NCI-H345 (cell line): ENCODE results near the gene CYP4X1.
"Not testable (repeated sequence)": the region's sequence is repeated elsewhere in the genome, so short reads cannot be mapped to it uniquely, and the experiment has no call there.

Source experiments
- DNase-seq: peaks from one replicate; lab custom pipeline; 2025; lab: John Stamatoyannopoulos, UW

The CYP4X1 gene

GRCh38 chr1:47023268-47024140 is at the start of gene CYP4X1:
Gene CYP4X1, plus strand, starts transcription at chr1:47023669. Its CDS starts 149 bp downstream, at chr1:47023818.
- peak; percentile 38 for DNase-seq

GRCh38 chr1:46983166-46983829 is 40.2 kb upstream of the CYP4X1 start:
- DNase-seq = peak; percentile 67

GRCh38 chr1:46983830-46984586 is 39.5 kb upstream of the CYP4X1 start:
- DNase-seq = peak; percentile 80

GRCh38 chr1:46990541-46990940 is 32.9 kb upstream of the CYP4X1 start:
- not testable (repeated sequence) for DNase-seq

GRCh38 chr1:46991083-46991923 is 32.2 kb upstream of the CYP4X1 start:
- DNase-seq = peak; percentile 32

GRCh38 chr1:46996659-46997281 is 26.7 kb upstream of the CYP4X1 start:
- no peak for DNase-seq

- DNase-seq = no peak
Measured at GRCh38 chr1:47002211-47002610, 21.3 kb upstream of the CYP4X1 start.

GRCh38 chr1:47003896-47004403 is 19.5 kb upstream of the CYP4X1 start:
- no peak for DNase-seq

GRCh38 chr1:47006437-47006836 is 17.0 kb upstream of the CYP4X1 start:
- DNase-seq = not testable (repeated sequence)

- DNase-seq = no peak
Measured at GRCh38 chr1:47013293-47013692, 10.2 kb upstream of the CYP4X1 start.

GRCh38 chr1:47021070-47021469 is 2.4 kb upstream of the CYP4X1 start:
- DNase-seq = no peak

GRCh38 chr1:47024141-47024801 is 802 bp downstream of the CYP4X1 start:
- no peak for DNase-seq

GRCh38 chr1:47030170-47030805 is 6.8 kb downstream of the CYP4X1 start:
- DNase-seq = no peak

GRCh38 chr1:47031059-47031458 is 7.6 kb downstream of the CYP4X1 start:
- peak; percentile 22 for DNase-seq

- DNase-seq = no peak
Measured at GRCh38 chr1:47031585-47031984, 8.1 kb downstream of the CYP4X1 start.

GRCh38 chr1:47036764-47037163 is 13.3 kb downstream of the CYP4X1 start:
- no peak for DNase-seq

GRCh38 chr1:47059376-47059775 is 35.9 kb downstream of the CYP4X1 start:
- DNase-seq = no peak

- DNase-seq = no peak
Measured at GRCh38 chr1:47067097-47067594, 43.7 kb downstream of the CYP4X1 start, which contains the start of gene CYP4Z1. Gene CYP4Z1, plus strand, starts transcription at chr1:47067231. Its CDS starts 260 bp downstream, at chr1:47067491.

GRCh38 chr1:47069080-47069479 is 45.6 kb downstream of the CYP4X1 start:
- DNase-seq = not testable (repeated sequence)
